Measurements from ENCODE around the gene MED6.

Gene MED6, protein sequence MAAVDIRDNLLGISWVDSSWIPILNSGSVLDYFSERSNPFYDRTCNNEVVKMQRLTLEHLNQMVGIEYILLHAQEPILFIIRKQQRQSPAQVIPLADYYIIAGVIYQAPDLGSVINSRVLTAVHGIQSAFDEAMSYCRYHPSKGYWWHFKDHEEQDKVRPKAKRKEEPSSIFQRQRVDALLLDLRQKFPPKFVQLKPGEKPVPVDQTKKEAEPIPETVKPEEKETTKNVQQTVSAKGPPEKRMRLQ

DNA sequence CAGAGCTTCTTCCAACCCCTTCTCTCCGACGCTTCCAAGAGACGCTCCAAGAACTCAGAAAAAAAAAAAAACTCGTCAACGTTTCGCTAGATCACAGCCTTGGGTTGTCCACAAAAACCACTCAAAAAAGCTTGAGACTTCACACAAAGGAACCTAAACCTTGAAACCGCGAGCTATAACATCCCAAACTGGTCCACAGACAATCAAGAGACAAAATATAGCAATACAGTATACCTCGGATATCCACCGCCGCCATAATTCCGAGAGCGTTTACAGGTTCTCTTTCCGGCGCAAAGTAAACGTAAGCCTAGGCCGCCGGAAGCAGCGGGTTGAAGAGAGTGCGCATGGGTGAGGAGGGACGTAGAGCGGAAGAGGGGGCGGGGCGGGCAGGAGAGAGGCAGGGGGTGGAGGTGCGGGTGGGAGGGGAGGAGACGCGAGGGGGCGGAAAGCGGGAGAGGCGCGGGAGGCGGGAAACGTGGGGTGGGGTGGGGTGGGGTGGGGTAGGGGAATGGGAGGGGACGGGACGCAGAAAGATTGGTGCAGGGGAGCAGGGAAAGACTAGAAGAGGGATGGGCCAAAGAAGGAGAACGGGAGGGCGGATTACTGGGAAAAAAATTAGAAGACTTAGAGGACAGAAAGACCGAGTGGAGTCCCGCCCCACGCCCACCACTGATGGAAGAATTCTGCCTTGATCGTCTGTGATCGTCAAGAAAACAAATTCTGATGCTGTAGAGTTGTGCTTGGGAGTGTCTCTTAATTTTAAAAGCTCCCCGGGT, at the start of gene MED6:
MED6 (minus strand) TSS at position 274 of the 776 bp plus-strand sequence; CDS start at position 256, 18 bp downstream.
- DNase-seq: peak; percentile 92

DNA sequence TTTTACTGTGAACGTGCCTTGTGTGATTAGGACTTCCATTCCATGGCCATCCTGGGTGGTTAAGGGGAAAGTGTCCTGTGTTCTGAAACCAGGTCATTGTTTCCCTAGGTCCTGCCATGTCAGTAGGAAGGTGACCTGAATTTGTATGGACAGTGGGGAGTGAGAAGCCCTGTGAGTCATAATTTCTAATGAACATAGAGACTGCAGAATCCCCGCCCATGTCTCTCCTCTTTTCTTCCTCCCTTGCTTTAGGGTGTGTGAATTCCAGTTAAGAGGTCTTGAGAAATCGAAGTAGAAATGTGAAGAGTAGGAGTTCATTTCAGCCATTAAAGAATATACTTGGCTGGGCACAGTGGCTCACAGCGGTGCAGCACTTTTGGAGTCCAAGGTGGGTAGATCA, 49.3 kb upstream of the MED6 start:
- DNase-seq: no peak

DNA sequence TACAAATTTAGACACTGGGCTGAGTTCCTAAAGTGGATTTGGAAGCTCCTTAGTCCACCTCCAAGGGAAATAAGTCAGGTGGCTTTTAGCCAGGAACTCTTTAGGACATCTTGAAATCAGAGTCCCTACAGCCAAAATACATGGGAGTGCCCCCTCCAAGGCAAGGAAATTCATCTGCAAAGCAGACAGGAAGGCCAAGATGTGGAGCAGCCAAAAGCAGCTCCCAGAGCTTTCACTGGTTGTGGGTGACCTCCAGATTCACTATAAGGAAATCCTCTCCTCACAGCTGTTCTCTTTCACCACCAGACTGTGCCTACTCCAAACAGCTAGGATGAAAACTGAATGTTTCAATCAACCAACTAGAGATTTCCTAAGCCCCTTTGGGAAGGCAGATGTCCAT, 47.9 kb upstream of the MED6 start:
- DNase-seq: no peak

DNA sequence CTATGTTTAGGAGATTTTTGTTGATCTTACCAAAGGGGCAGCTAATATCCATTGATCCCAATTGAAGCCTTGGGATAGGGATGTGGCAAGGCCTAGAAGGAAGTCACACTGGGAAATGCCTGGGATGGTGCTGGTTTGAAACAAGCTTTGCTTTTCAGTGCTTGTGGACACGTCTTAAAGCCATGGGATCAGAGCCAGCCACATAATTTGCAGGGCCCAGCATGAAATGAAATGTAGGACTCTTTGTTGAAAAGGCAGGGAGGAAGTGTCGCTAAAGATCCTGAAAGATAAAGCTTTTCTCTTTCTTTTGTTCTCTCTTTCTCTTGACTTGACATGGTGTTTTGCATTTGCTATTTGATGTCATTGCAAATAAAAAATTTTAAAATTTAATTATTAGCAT, 46.2 kb upstream of the MED6 start:
- no peak for DNase-seq

DNA sequence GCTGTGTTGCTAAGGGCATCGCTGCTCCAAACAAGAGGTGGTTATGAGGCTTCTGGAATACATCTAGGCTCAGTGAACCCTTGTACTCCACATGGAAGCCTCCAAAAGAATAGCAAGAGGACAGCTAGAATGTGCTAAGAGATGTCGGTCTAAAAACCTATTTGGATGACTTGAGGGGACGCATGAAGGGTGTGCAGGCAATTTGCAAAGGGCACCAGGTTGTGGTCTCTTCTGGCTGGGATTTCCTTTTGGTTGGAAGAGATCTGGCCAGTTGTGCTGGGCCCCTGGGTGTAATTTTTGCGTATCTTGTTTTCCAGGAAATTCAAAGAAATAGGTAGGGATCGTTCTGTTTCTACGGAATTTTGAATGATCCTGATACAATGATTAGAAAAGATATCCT, 45.4 kb upstream of the MED6 start:
- no peak for DNase-seq

DNA sequence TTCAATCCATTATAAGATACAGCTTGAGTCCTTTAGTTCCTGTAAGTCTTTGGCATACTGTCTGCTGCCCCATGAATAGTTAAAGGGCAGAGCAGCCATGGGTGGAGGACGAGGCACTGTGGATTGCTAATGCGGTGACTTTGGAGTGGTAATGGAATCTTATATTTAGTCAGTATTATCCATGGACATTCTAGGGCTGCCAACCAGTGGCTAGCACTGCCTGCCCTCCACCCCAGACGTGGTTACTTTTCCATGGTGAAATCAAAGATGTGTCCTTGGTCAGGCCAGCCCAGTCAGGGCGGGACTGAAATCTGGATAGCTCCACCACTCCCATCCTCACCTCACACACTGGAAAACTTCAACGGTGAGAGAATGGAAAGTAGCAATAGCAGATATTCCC, 43.5 kb upstream of the MED6 start:
- DNase-seq: no peak

DNA sequence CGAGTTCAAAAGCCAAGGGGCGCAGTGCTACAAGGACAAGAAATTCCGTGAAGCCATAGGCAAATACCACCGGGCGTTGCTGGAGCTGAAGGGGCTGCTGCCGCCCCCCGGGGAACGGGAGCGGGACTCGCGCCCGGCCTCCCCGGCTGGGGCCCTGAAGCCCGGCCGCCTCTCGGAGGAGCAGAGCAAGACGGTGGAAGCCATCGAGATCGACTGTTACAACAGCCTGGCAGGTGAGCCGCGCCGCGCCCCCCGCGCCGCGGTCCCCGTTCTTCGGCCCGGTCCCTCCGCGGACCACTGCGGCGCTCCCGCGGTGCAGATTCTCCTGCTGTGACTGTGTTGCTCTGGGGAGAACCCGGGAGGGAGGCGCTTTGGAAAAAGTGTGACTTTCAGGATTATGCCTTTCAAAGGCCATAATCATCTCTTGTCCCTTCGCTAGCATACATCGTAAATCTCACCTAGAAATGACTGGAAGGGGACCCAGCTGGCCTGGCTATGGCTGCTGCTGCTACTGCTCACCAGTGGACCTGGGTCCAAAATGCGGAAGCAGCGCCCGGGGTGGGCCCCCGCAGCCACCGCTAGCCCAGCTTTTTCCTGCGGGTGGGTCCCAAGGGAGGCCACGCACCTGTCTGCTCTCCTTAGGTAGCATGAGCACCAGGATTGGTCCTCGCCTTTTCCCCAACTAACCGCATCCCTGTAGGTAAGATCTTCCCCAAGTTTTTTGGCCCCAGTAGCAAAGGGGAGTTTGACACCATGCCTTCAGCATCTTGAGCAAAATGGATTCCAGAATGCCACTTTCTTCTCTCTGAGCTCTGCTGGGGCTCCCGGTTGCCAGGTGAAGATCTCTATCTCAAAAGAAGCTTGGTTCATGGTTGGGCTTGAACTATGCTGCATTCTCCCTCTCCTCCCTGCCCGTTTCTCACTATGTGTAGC, 42.1 kb upstream of the MED6 start:
- peak; percentile 50 for DNase-seq

DNA sequence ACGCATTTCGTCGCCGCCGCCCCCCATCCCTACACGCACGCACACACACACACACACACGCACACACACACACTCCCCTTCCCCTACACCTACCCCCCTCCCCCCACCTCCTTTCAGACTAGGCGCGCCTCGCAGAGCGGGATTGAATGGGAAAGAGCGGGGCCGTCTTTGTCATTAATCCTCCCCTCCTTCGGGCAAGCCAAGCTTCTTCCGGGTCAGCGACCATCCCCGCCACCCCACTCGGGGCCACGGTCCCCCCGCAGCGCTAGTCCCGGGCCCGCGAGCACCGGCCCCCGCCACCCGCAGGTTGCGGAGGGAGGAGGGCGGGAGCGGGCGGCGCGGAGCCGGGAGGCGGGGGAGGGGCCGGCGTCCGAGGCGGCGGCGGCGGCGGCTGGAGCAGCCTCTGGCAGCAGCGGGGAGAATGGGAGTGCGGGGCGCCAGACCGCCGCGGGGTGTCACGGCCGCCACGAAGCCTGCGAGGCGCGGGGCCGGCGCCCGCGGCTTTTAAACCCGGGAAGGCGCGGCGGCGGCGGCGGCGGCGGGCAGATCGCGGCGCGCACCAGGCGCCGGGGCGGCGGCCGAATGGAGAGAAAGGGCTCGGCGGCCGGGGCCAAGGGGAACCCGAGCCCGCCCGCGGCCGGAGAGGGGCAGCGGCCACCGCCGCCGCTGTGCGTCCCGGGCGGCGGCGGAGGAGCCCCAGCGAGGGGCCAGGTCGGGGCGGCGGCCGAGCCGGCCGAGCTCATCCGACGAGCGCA, 41.3 kb upstream of the MED6 start, which contains the start of gene TTC9:
TTC9 (plus strand) TSS at position 369 of the 755 bp plus-strand sequence; CDS start at position 583, 214 bp downstream.
- peak; percentile 55 for DNase-seq

DNA sequence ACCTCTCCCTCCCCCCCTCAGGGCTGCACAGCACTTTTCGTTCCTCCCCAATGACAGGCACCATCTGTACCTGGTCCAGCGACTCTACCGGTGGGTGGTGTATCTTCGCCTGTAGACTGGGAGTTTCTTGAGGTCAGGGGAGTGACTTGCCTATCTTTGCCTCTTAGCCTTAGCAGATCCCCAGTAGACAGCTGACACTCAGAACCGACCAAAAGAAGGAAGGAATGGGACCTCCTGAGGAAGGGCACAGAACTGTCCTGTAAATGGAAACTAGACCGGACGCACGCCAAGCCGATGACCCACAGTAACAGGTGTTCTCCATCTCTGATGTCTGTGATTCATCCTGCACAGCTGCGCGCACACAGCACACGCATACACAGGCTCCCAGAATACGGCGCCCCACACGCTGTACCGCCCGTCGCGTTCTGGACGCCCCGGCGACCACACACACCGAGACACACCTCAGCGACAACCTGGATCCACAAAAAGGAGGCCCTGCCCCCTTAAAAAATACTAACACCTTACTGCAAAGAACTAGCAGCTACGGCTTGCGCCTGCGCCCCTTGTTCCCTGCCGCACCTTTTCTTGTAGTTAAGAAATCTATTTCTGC, 40.6 kb upstream of the MED6 start:
- peak; percentile 77 for DNase-seq

DNA sequence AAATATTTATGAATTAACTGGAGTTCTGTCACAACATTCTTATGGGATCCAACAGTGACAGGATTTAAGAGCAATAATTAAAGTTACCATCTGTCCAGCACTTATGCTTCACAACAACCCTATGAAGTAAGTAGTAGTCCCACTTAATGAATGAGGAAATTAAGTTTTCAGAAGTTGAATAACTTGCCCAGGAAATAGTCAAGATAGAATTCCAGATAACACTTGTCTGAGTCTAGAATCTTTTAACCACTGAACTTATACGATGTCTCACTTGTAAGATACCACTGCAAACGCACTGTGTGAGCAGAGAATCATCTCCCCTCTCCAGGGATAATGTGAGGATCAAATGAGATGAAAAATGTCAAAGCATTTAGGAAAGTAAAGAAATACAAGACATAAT, 38.0 kb upstream of the MED6 start:
- DNase-seq: no peak

DNA sequence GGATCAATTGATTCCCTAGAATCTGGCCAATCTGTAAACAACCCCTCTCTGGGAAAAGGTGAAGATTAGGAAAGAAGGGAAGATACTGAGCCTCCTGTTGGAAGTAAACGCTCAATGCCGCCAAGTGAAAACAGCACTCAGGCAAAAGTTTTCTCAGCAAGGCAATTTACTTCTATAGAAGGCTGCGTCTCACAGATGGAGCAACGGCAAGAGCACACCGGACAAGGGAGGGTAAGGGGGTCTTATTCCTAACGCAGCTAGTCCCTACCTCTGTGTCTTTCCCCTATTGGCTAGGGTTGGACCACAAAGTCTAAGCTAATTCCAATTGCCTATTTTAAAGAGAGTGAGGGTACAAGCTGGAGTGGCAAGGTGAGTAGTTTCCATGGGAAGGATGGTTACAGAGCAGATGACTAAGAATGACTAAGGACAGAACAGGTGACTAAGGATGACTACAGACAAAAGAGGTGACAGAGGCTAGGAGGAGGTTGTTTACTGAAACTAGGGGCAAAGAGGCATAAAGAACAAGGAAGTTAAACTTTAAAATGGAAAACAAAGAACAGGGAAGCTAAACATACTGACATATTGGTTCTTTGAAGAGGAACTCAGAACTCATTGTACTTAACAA, 35.6 kb upstream of the MED6 start:
- DNase-seq: no peak

DNA sequence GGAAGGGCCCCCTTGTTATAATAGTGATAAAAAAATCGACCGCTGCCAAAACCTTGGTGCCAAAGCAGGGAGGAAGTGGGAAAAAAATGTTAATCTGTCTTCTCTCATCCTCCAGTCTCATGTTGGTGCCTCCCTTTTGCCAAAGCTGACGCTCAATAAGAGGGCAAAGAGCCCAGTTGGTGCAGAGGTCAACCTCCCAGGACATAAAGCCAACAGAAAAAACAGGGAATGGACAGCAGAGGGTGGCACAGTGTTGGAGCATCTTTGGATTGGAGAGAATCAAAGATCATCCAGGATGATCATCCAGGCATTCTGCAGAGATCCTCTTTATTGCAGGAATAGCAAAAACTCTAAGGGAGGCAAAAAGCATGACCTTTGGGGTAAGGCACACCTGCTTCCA, 31.5 kb upstream of the MED6 start:
- DNase-seq: no peak

DNA sequence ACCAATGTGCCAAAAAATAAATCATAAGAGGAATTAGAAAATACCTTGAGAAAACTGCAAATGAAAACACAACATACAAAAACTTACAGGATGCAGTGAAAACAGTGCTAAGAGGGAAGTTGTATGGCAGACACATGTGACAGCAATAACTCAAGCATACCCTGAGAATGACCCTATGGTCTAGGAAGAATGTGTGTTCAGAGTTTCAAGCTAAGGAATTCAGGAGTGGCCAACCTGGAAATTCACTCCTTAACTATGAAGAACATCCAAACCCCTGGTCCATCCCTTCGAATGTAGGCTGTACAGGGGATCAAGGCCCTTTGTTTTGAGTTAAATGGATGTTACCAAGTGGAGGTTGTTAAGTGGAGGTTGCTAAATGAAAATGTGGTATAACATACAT, 24.5 kb upstream of the MED6 start:
- no peak for DNase-seq

DNA sequence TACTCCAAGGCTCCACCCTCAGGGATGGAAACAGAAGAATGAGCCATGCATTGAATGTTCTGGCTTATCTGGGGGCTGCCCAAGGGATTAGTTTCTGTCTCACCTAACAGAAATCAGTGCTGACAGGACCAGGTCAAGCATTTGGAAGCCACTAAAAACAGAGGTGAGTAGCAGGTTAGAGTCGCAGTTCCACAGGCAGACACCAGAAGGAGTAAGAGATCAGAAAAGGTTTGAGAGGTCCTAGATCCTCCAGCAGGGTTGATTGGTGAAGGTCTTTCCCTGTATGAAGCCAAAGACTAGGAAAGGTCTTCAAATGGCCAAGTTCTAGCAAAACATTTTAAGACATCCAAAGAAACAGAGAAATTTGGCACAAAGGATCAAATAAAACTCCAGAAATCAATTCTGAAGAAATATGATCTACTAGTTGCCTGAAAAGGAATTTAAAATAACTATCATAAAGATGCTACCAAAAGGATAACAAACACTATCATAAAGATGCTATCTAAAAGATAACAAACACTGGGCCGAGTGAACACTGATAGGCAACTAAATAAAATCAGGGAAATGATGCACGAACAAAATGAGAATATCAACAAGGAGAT, 21.8 kb upstream of the MED6 start:
- DNase-seq: peak; percentile 67

DNA sequence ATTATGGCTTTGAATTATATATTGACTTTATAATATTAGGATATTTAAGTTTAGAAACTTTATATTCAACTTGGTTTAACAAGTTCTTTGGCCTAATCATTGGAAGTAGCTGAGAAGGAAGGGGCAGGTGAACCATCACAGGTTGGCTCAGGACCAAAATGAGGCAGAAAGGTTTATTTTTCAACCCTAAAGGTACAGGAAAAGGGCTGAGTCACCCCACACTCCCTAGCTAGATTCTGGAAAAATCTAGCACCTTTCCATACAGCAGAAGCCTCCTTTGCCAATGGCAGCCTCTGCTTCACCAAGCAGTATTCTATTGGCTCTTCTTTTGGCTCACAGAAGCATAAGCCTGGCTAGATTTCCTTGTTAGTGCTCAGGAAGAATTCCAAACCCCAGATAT, 19.3 kb upstream of the MED6 start:
- no peak for DNase-seq

DNA sequence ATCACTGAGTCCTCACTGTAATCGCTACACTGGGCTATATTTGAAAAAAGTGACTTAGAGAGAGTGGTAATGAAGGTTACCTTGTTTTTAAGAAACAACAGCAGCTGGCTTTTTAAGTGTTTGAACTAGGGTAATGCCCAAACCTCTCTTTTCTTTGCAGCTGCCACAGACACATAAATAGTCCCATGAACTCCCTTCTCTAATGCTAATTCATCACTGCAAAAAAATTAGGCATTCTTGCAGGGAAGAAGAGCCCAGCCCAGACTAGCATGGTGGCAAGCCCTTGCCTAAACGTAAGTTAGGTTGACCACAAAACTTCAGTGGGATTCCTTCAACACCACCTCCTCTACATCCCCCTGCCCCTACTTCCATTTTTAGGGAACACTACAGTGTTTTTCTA, 17.9 kb upstream of the MED6 start:
- no peak for DNase-seq

DNA sequence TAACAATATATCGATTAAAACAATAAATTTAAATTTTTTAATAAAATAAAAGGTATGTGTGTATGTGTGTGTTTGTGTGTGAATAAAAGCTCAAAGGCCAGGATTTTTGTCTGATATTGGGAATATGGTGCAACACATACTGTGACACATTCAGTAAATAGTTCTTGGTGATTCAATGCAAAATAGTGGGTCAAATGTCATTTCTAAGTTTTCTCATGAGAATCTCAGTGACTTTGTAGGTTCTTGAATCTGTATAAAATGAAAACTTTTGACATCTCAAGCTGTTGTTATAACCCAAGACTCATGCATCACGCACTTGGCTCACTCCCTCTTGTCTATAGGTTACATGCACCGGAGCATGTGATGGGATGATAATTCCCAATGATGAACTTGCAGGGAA, 16.2 kb upstream of the MED6 start:
- DNase-seq: no peak

DNA sequence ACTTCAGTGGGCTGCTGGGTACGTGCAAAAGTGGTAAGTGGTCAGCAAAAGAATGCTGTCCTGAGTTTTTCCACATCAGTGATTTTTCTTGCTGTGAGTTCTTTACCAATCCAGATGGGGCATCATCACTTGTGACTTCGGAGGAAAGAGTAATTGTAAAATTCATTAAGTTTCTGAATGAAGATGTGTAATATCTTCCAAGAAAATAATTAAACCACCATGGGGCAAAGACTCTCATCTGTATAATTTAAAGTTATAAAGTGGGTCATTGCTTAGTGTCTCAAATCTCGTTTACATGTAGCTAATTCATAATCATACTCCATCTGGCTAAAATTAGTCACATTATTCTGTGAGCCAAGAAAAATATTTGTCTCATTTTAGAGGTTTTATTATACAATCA, 10.8 kb upstream of the MED6 start:
- no peak for DNase-seq

DNA sequence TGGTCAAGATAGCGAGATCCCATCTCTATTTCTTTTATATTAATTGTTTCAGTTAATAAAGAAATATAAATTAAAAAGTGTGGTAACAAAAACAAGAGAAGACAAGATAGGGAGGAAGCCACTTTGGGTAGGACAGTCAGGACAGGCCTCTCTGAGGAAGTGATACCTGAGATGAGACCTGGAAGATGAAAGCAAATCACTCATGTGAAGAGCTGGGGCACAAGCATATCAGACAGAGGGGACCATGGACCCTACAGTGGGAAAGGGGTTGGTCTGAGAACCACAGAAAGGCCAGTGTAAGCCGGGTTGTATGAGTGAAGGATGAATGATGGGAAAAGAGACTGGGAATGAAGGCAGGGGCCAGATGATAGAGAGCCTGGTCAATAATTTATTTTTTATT, 1.8 kb upstream of the MED6 start:
- DNase-seq: no peak

DNA sequence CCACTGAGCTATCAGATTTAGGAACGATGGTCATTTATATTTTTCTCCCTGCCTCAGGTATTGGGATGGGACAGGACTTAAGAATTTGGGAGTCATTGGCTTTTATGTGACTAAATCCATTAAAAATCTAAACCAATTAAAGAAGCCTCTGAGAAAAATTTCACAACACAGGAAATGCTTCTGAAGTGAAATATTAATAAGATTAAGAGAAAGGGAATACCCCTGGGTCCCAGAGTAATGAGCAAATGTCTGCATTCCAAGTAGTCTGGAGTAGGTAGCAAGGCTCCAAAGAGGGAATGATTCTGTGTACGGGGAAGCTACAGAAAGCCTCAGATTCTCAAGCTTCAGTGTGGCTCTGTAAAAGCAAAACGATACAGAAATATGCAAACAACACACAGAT, 707 bp upstream of the MED6 start:
- DNase-seq: no peak

DNA sequence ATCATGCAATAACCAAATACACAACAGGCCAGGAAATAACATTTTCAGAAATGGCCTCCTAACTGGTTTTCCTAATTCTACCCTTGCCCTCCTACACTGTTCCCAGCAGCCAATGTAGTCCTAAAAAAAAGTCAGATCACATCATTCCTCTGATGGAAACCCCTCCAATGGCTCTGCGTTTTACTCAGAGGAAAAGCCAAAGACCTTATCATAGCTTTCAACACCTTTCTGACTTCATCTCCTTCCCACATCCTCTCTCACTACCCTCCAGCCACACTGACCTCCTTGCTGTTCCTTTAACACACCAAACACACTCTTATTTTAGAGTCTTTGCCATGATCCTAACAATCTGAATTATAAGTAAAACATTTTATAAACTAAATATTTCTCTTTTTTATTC, 1.1 kb downstream of the MED6 start:
- no peak for DNase-seq
